Psoas muscle (tissue), 8 donors: ENCODE measurements around the gene GANC. TPM values are rescaled to one million over a fixed set of nuclear protein-coding genes. Genes with fewer than 3 reads are reported as not detected.

Experiments used
- ATAC-seq, 4 donors: fragments of 200-7000 bp; cut with Tn5 transposase; one replicate each; pipeline ENCODE4 v1.9.1; 2020; ENCODE audit warnings: moderate library complexity in 3 of 4, mild to moderate bottlenecking in 2 of 4
- DNase-seq, 2 donors: peaks; one replicate each; pipeline ENCODE4 v3.0.0-alpha.2; 2020
- H3K27ac ChIP-seq: fragments of 200-600 bp; one replicate; pipeline ENCODE4 v1.8.0; 2022
- H3K27me3 ChIP-seq, 3 donors: fragments of 200-600 bp in 1 of 3; one replicate each; pipeline versions ENCODE4 v1.6.1 to v1.8.0; 2013 to 2022; ENCODE audit warnings: low read length in 2 of 3, mild to moderate bottlenecking in 2 of 3, moderate library complexity in 1 of 3; ENCODE audit not compliant: insufficient read depth in 3 of 3
- H3K36me3 ChIP-seq, 2 donors: fragments of 200-600 bp in 1 of 2; one replicate each; pipeline versions ENCODE4 v1.6.1 to v1.8.0; 2013 to 2022; ENCODE audit warnings: low read depth in 1 of 2, mild to moderate bottlenecking in 1 of 2, moderate library complexity in 1 of 2; ENCODE audit not compliant: insufficient read depth in 1 of 2
- H3K4me1 ChIP-seq: fragments of 200-600 bp; one replicate; pipeline ENCODE4 v1.8.0; 2022
- H3K4me3 ChIP-seq: fragments of 200-600 bp; one replicate; pipeline ENCODE4 v1.8.0; 2022; ENCODE audit warnings: mild to moderate bottlenecking
- H3K9me3 ChIP-seq: fragments of 200-600 bp; one replicate; pipeline ENCODE4 v1.8.0; 2022
- CTCF ChIP-seq: fragments of 200-600 bp; IDR thresholded peaks from one replicate; pipeline ENCODE4 v1.8.0; 2022; ENCODE audit warnings: antibody characterized with exemption
- WGBS, 3 donors: extraction: QIAGEN DNeasy Blood & Tissue Kit; methylation state at CpG; one replicate each; pipeline versions ENCODE4 v1.1.6 to v1.1.7; 2013; 5-methylcytosine and 5-hydroxymethylcytosine counted together
- intact Hi-C, 2 donors: fragments of 100-400 bp; cut with DNase I; formaldehyde crosslinking; loops; one replicate each; pipeline versions ENCODE4 v1.11.0 to v1.14.2; 2022
- polyA plus RNA-seq, 3 donors: library from polyadenylated mRNA; stranded (reverse); fragments of 200-250 nt; gene quantifications; one replicate each; pipeline ENCODE4 v1.2.3, GENCODE V29; 2013
- total RNA-seq, 4 donors: library from RNA; stranded (reverse); fragmentation: NEBNext Ultra II Directional in 2 of 4; extraction: Animal tissue kit (Norgen Biotek cat#: 25700) in 2 of 4; gene quantifications; one replicate each; pipeline versions ENCODE4 v1.2.1 to v1.2.4, GENCODE V29; 2021 to 2023
- donor health status: healthy with polysubstance abuse.
- donor health status: DM: no; HTN: no; CAD: no; lungs with moderate emphysema.
- donor health status: Bipolar disorder and iron deficiency.
- donor health status: healthy.
- donor health status: DM: yes; HTN: yes; CAD: no.
- donor health status: DM: no; HTN: no; CAD: no.
- donor health status: DM: no; HTN: no; CAD: no.
- donor health status: DM: yes; HTN: yes; CAD: no.

Gene GANC
- total and polyA plus RNA-seq, 7 donors: 4.9 to 37.7 (median 20.3) TPM

- intact Hi-C loops: no loop called here
- Histone ChIP-seq H3K4me1 (peaks cover 55% of the 10 kb centered on the region), H3K27me3 (no peaks in the 10 kb centered on the region), H3K9me3 (no peaks in the 10 kb centered on the region), H3K36me3 (peaks cover 0 to 39% of the 10 kb centered on the region in 2 donors), H3K27ac (peak overlapping the region; percentile 97), H3K4me3 (peak overlapping the region; percentile 76)
- TF ChIP-seq CTCF: no peak
- 44 to 73% (median 46%) methylated on average over 2 of the region's 2 CpGs for WGBS, 3 donors
- ATAC-seq: peak; percentile 30 to 56 (median 55)
- no peak for DNase-seq
Measured at GRCh38 chr15:42358141-42358540, 85.1 kb downstream of the GANC start.

GRCh38 chr15:42359249-42359648, 86.2 kb downstream of the GANC start, which contains the start of gene CAPN3:
Gene CAPN3, plus strand, starts transcription at chr15:42359501. Its CDS starts 305 bp downstream, at chr15:42359806.
- DNase-seq (no peak), ATAC-seq (peak; percentile 83 to 88 (median 86))
- TF ChIP-seq CTCF: no peak
- 15 to 37% (median 27%) methylated on average over 1 of the region's 1 CpG for WGBS, 3 donors
- Histone ChIP-seq H3K27me3 (no peaks in the 10 kb centered on the region), H3K4me1 (peaks cover 60% of the 10 kb centered on the region), H3K27ac (peak within 1 kb of the TSS; percentile 97), H3K9me3 (no peaks in the 10 kb centered on the region), H3K36me3 (peaks cover 0 to 32% of the 10 kb centered on the region in 2 donors), H3K4me3 (peak within 1 kb of the TSS; percentile 76)
- intact Hi-C loops: no loop called here

- H3K9me3 ChIP-seq: no peaks in the 10 kb centered on the region
- H3K36me3 ChIP-seq: peaks cover 0 to 24% of the 10 kb centered on the region in 2 donors
- intact Hi-C loops: no loop called here
- 21 to 24% (median 23%) methylated on average over 7 of the region's 7 CpGs for WGBS, 3 donors
- ATAC-seq: peak; percentile 80 to 85 (median 81)
- H3K27ac ChIP-seq: peak overlapping the region; percentile 97
- peak; percentile 26 to 77 for DNase-seq
- no peaks in the 10 kb centered on the region for H3K27me3 ChIP-seq
- H3K4me1 ChIP-seq: peaks cover 64% of the 10 kb centered on the region
- peak overlapping the region; percentile 76 for H3K4me3 ChIP-seq
- no peak for TF ChIP-seq CTCF
Measured at GRCh38 chr15:42359985-42360384, 87.0 kb downstream of the GANC start.

- peak in 3 of 4 donors; percentile 31 to 66 (median 61) for ATAC-seq
- WGBS, 3 donors: 30 to 42% (median 34%) methylated on average over 5 of the region's 5 CpGs
- Histone ChIP-seq H3K27me3 (no peaks in the 10 kb centered on the region), H3K9me3 (no peaks in the 10 kb centered on the region), H3K36me3 (peaks cover 0 to 22% of the 10 kb centered on the region in 2 donors), H3K27ac (peak overlapping the region; percentile 97), H3K4me3 (peak overlapping the region; percentile 76), H3K4me1 (peaks cover 65% of the 10 kb centered on the region)
- DNase-seq: no peak
- intact Hi-C loops: loop anchor here in 1 of 2 donors (1.0 kb wide), 1 partner anchor 26 kb away; no protein-coding TSS in a partner anchor
- TF ChIP-seq CTCF: no peak
Measured at GRCh38 chr15:42360535-42361112, 87.6 kb downstream of the GANC start.
